Measurements from ENCODE around the gene TANC1. TPM values are rescaled to one million over a fixed set of nuclear protein-coding genes. Genes with fewer than 3 reads are reported as not detected.

TANC1 gene
- total RNA-seq, 6 donors from 2014 or later: 41.6 to 101 (median 75.5) TPM

- ATAC-seq (ENCODE audit: low FRiP score in 2 of 2): peak; percentile 50 to 58
- Histone ChIP-seq H3K36me3 (no peaks in the 10 kb centered on the region), H3K4me3 (no peak overlapping the region), H3K27me3 (no peaks in the 10 kb centered on the region), H3K4me1 (peaks cover 28 to 69% (median 53%) of the 10 kb centered on the region in 4 donors), H3K27ac (peak overlapping the region in 1 of 4 donors; percentile 67), H3K9me3 (no peaks in the 10 kb centered on the region)
- TF ChIP-seq POLR2AphosphoS5 (IDR thresholded peaks at IDR 0.05): no peak
- peak in 1 of 2 donors; percentile 61 for DNase-seq
- WGBS, 2 donors: 53 to 60% methylated on average over 5 of the region's 5 CpGs
Observed at GRCh38 chr2:158994920-158995676, 26.7 kb downstream of the TANC1 start.

DNA sequence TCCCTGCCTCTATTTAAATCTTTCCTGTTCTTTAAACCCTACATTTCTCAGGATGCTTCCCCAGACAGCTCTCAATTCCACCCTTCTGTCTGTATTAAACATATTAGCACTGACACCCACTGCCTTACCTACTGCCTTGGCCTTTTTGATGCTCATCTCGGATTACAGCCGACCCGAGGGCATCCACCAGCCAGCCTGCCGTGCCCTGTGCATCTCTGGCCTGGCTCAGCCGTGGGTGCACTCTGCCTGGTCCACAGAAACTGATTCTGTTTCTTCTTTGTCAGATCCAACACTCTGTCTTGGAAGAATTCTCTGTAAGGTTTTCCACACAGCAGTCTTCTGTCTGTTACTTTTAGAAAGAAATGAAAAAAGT, 27.2 kb downstream of the TANC1 start:
- no peaks in the 10 kb centered on the region for H3K27me3 ChIP-seq
- no peaks in the 10 kb centered on the region for H3K36me3 ChIP-seq
- H3K9me3 ChIP-seq: no peaks in the 10 kb centered on the region
- peak overlapping the region in 1 of 4 donors; percentile 67 for H3K27ac ChIP-seq
- ATAC-seq (ENCODE audit: low FRiP score in 2 of 2) (peak in 1 of 2 donors; percentile 24), DNase-seq (peak in 1 of 2 donors; percentile 24)
- TF ChIP-seq CTCF (IDR thresholded peaks at IDR 0.05) (no peak), EP300 (IDR thresholded peaks at IDR 0.05) (no peak), POLR2AphosphoS5 (IDR thresholded peaks at IDR 0.05) (no peak), POLR2A (IDR thresholded peaks at IDR 0.05) (no peak)
- no peak overlapping the region for H3K4me3 ChIP-seq
- WGBS, 2 donors: 79 to 86% methylated on average over 5 of the region's 5 CpGs
- H3K4me1 ChIP-seq: peaks cover 29 to 67% (median 52%) of the 10 kb centered on the region in 4 donors

DNA sequence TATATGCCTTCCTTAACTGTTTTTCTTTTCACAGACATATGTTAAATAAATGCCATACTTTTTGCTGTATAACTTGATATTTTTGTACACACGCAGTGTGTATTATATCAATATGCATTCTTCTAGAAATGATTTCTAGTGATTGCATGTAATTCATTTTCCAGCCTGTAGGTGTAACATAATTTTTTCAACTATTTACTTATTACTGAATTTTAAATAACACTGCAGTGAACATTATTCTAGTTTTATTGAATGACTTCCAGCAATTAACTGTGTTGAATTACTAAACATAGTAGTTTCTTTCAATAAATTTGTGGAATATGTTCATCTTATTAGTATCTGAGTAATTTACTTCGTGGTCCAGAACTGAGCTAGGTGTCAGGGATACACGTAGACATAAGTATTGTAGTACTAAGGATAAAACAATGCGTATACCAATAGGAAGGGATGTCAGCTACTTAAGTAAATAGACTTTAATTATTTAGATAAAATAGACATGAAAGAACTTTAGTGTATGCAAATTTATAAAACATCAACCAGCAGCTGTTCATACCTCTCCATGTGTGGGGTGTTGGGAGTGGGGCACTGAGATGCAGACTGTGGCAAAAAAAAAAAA, 28.0 kb downstream of the TANC1 start:
- Histone ChIP-seq H3K4me1 (peaks cover 29 to 68% (median 52%) of the 10 kb centered on the region in 4 donors), H3K36me3 (peaks cover 0 to 5% (median under 1%) of the 10 kb centered on the region in 4 donors), H3K4me3 (no peak overlapping the region), H3K9me3 (no peaks in the 10 kb centered on the region), H3K27ac (peak overlapping the region in 1 of 4 donors; percentile 67), H3K27me3 (no peaks in the 10 kb centered on the region)
- TF ChIP-seq POLR2A (IDR thresholded peaks at IDR 0.05) (no peak), CTCF (IDR thresholded peaks at IDR 0.05) (peak in 3 of 6 experiments; percentile 26 to 29 (median 26)), POLR2AphosphoS5 (IDR thresholded peaks at IDR 0.05) (no peak), EP300 (IDR thresholded peaks at IDR 0.05) (no peak)
- ATAC-seq (ENCODE audit: low FRiP score in 2 of 2) (no peak), DNase-seq (no peak)
- WGBS, 2 donors: 79 to 88% methylated on average over 4 of the region's 4 CpGs

- no peak overlapping the region for H3K4me3 ChIP-seq
- TF ChIP-seq POLR2A (IDR thresholded peaks at IDR 0.05): no peak
- no peaks in the 10 kb centered on the region for H3K9me3 ChIP-seq
- H3K36me3 ChIP-seq: peaks cover 0 to 11% (median 4%) of the 10 kb centered on the region in 4 donors
- WGBS, 2 donors: 42 to 46% methylated on average over 4 of the region's 4 CpGs
- H3K27ac ChIP-seq: peak overlapping the region in 1 of 4 donors; percentile 40
- peaks cover 33 to 75% (median 52%) of the 10 kb centered on the region in 4 donors for H3K4me1 ChIP-seq
- DNase-seq (no peak), ATAC-seq (ENCODE audit: low FRiP score in 2 of 2) (no peak)
- H3K27me3 ChIP-seq: no peaks in the 10 kb centered on the region
Observed at GRCh38 chr2:158997037-158997790, 28.8 kb downstream of the TANC1 start.

DNA sequence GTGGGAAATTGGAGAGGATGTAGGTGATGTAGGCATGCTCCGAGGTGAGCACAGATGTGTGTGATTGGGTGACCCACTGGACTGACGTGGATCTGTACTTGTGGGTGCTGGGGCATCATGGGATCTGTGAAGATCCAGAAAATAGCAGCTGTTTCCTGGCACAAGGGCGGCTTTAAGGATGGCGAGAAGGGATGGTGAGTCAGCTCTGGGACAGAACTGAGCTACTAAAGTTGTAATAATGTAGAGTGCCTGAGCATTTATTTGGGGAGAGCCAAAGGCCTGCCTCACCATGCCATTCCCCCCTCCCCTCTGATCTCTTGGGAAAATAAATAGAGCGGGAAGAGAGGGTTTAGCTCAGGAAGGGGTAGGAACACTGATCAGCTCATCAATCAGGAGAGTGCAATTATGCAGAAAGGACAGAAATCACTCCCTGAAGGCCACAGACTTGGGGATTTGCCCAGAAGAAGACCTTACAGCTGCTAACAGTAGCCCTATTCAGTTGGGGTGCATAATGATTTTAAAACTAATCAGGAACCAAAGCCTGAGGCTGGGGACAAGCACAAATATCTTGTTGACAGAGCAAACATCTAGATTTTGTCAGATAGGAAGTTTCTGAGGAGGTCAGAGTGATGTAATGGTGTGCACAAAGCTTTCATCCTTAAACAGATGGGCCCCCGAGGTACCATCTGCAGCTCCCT, 30.3 kb downstream of the TANC1 start:
- peak overlapping the region; percentile 2 to 69 (median 42) for H3K27ac ChIP-seq
- DNase-seq (no peak), ATAC-seq (ENCODE audit: low FRiP score in 2 of 2) (no peak)
- no peak overlapping the region for H3K4me3 ChIP-seq
- peaks cover 0 to 16% (median 4%) of the 10 kb centered on the region in 4 donors for H3K36me3 ChIP-seq
- TF ChIP-seq POLR2AphosphoS5 (IDR thresholded peaks at IDR 0.05) (peak in 1 of 2 donors; percentile 6), EP300 (IDR thresholded peaks at IDR 0.05) (peak in 1 of 4 donors; percentile 3), POLR2A (IDR thresholded peaks at IDR 0.05) (no peak)
- WGBS, 2 donors: 58 to 70% methylated on average over 6 of the region's 6 CpGs
- H3K4me1 ChIP-seq: peaks cover 33 to 74% (median 51%) of the 10 kb centered on the region in 4 donors
- no peaks in the 10 kb centered on the region for H3K9me3 ChIP-seq
- no peaks in the 10 kb centered on the region for H3K27me3 ChIP-seq
